ENCODE data around the gene ZNF714.

Gene ZNF714

DNA sequence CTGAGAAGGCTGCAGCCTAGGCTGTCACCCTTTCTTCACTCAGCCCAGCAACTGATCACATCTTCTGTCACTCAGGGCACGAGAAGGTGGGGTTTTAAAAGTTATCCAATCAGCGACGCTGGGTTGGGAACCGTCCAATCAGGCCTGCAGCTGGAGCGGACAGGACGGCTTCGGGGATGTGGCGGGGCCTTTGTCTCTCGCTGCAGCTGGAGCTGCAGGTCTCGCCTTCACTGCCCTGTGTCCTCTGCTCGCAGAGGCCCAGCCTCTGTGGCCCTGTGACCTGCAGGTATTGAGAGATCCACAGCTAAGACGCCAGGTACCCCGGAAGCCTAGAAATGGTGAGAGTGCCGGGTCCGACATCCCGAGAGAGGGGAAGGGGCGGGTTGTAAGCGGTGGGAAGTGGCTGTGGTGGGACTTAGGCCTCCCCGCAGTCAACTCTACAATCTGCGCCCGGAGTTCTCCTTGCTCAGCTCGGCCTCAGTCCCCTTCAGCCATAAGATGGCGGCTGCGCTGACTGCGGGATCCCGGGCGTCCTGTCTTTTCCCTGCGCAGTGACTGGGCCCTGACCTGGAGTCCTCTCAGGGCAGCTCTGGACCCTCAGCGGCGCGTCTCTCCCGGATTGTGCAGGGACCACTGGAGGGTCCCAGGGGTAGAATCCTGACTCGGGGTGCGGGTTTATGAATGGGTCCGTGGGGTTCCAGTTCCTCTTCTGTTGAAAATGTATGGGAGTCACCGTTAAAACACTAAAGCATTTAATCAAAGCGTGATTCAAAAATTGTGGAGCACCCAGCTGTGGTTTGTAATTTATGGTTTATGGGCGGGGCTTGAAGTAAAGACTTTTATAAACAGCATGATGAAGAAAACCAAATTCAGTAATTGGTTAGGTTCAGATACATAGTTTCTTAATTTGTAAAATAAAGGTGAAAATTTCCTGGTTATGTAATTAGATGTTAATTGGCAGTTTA lies at the start of gene ZNF714:
Gene ZNF714, plus strand, starts transcription at position 193 of the 965 bp plus-strand sequence. CDS start 16,066 bp downstream, outside the sequence.
- H3K9me3 ChIP-seq (ENCODE audit: control insufficient read depth in 2 of 2, low read length in 2 of 2) = no peaks in the 10 kb centered on the region
- H3K4me1 ChIP-seq (ENCODE audit: control insufficient read depth in 2 of 2, insufficient read depth in 2 of 2, low read length in 2 of 2) = no peaks in the 10 kb centered on the region
- H3K27ac ChIP-seq (ENCODE audit: low read depth in 2 of 2, low read length in 2 of 2) = peak within 1 kb of the TSS; percentile 84 to 86
- peak within 1 kb of the TSS; percentile 90 to 94 for H3K4me3 ChIP-seq (ENCODE audit: low read length in 2 of 2)
- H3K9ac ChIP-seq (ENCODE audit: low read depth in 1 of 2, low read length in 2 of 2) = peak within 1 kb of the TSS; percentile 86 to 89
- no peaks in the 10 kb centered on the region for H3K36me3 ChIP-seq (ENCODE audit: control insufficient read depth in 2 of 2, insufficient read depth in 2 of 2, low read length in 2 of 2)
- no peaks in the 10 kb centered on the region for H3K27me3 ChIP-seq (ENCODE audit: control insufficient read depth in 2 of 2, insufficient read depth in 2 of 2, low read length in 2 of 2)

DNA sequence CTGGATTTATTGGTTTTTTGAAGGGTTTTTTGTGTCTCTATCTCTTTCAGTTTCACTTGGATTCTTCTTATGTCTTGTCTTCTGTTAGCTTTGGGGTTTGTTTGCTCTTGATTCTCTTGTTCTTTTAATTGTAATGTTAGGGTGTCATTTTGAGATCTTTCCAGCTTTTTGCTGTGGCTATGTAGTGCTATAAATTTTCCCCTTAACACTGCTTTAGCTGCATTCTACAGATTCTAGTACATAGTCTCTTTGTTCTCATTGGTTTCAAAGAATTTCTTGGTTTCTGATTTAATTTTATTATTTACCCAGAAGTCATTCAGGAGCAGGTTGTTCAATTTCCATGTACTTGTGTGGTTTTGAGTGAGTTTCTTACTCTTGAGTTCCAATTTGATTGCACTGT lies 37.0 kb upstream of the ZNF714 start:
- H3K36me3 ChIP-seq (ENCODE audit: control insufficient read depth in 2 of 2, insufficient read depth in 2 of 2, low read length in 2 of 2) = peaks cover 20 to 32% of the 10 kb centered on the region in 2 donors
- H3K9me3 ChIP-seq (ENCODE audit: control insufficient read depth in 2 of 2, low read length in 2 of 2) = peaks cover 3 to 10% of the 10 kb centered on the region in 2 donors
- H3K4me3 ChIP-seq (ENCODE audit: low read length in 2 of 2) = no peak overlapping the region
- no peak overlapping the region for H3K9ac ChIP-seq (ENCODE audit: low read depth in 1 of 2, low read length in 2 of 2)
- H3K27ac ChIP-seq (ENCODE audit: low read depth in 2 of 2, low read length in 2 of 2) = no peak overlapping the region
- H3K27me3 ChIP-seq (ENCODE audit: control insufficient read depth in 2 of 2, insufficient read depth in 2 of 2, low read length in 2 of 2) = no peaks in the 10 kb centered on the region
- H3K4me1 ChIP-seq (ENCODE audit: control insufficient read depth in 2 of 2, insufficient read depth in 2 of 2, low read length in 2 of 2) = no peaks in the 10 kb centered on the region

DNA sequence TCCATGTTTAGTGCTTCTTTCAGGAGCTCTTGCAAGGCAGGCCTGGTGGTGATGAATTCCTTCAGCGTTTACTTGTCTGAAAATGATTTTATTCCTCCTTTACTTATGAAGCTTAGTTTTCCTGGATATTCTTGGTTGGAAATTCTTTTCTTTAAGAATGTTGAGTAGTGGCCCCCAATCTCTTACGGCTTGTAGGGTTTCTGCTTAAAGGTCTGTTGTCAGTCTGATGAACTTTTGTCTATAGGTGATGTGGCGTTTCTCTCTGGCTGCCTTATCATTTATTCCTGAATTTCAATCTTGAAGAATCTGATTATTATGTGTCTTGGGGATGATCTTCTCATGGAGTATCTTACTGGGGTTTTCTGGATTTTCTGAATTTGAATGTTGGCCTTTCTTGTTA lies 35.5 kb upstream of the ZNF714 start:
- H3K9me3 ChIP-seq (ENCODE audit: control insufficient read depth in 2 of 2, low read length in 2 of 2) = peaks cover 3 to 12% of the 10 kb centered on the region in 2 donors
- H3K27me3 ChIP-seq (ENCODE audit: control insufficient read depth in 2 of 2, insufficient read depth in 2 of 2, low read length in 2 of 2) = no peaks in the 10 kb centered on the region
- H3K36me3 ChIP-seq (ENCODE audit: control insufficient read depth in 2 of 2, insufficient read depth in 2 of 2, low read length in 2 of 2) = peaks cover 19 to 36% of the 10 kb centered on the region in 2 donors
- no peak overlapping the region for H3K27ac ChIP-seq (ENCODE audit: low read depth in 2 of 2, low read length in 2 of 2)
- H3K9ac ChIP-seq (ENCODE audit: low read depth in 1 of 2, low read length in 2 of 2) = no peak overlapping the region
- H3K4me3 ChIP-seq (ENCODE audit: low read length in 2 of 2) = no peak overlapping the region
- no peaks in the 10 kb centered on the region for H3K4me1 ChIP-seq (ENCODE audit: control insufficient read depth in 2 of 2, insufficient read depth in 2 of 2, low read length in 2 of 2)

DNA sequence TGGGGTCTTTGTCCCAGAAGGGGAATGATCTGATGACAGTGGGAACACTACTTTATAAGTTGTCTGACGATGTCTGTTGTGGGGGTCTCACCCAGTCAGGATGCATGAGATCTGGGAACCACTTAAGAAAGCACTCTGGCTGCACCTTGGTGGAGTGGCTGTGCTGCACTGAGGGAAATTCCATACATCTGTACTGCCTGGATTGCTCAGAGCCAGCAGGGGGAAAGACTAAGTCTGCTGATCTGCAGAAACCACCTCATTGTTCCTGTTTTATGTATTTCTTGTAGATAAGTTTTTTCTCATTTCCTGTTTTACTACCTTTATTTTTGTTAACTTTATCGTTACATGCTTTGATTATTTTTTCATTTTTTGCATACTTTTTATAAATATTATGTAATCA lies 34.3 kb upstream of the ZNF714 start:
- H3K4me3 ChIP-seq (ENCODE audit: low read length in 2 of 2) = no peak overlapping the region
- no peak overlapping the region for H3K27ac ChIP-seq (ENCODE audit: low read depth in 2 of 2, low read length in 2 of 2)
- H3K36me3 ChIP-seq (ENCODE audit: control insufficient read depth in 2 of 2, insufficient read depth in 2 of 2, low read length in 2 of 2) = peaks cover 24 to 39% of the 10 kb centered on the region in 2 donors
- peaks cover 10 to 11% of the 10 kb centered on the region in 2 donors for H3K9me3 ChIP-seq (ENCODE audit: control insufficient read depth in 2 of 2, low read length in 2 of 2)
- H3K9ac ChIP-seq (ENCODE audit: low read depth in 1 of 2, low read length in 2 of 2) = no peak overlapping the region
- H3K27me3 ChIP-seq (ENCODE audit: control insufficient read depth in 2 of 2, insufficient read depth in 2 of 2, low read length in 2 of 2) = no peaks in the 10 kb centered on the region
- H3K4me1 ChIP-seq (ENCODE audit: control insufficient read depth in 2 of 2, insufficient read depth in 2 of 2, low read length in 2 of 2) = no peaks in the 10 kb centered on the region

DNA sequence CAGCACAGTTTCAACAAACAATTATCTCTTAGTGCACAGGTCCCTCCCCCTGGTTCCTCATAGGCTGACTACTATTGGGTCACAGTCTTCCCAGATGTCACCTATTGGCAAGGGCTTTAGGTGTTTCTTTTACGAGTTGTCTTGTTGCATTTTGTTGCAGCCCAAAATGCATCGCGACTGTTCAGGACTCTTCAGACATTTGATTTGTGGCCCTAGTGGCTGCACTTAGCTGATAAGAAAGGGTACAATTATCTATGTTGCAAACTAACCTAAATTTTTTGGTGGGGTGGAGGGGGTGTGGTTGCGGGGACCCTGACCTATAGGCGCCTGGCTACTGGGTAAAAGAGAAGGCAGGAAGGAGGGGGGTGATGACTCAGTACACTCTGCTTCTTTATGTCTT lies 29.1 kb upstream of the ZNF714 start:
- H3K27ac ChIP-seq (ENCODE audit: low read depth in 2 of 2, low read length in 2 of 2) = no peak overlapping the region
- peaks cover 25 to 27% of the 10 kb centered on the region in 2 donors for H3K9me3 ChIP-seq (ENCODE audit: control insufficient read depth in 2 of 2, low read length in 2 of 2)
- H3K27me3 ChIP-seq (ENCODE audit: control insufficient read depth in 2 of 2, insufficient read depth in 2 of 2, low read length in 2 of 2) = no peaks in the 10 kb centered on the region
- H3K4me1 ChIP-seq (ENCODE audit: control insufficient read depth in 2 of 2, insufficient read depth in 2 of 2, low read length in 2 of 2) = no peaks in the 10 kb centered on the region
- no peak overlapping the region for H3K4me3 ChIP-seq (ENCODE audit: low read length in 2 of 2)
- H3K9ac ChIP-seq (ENCODE audit: low read depth in 1 of 2, low read length in 2 of 2) = no peak overlapping the region
- peaks cover 30 to 45% of the 10 kb centered on the region in 2 donors for H3K36me3 ChIP-seq (ENCODE audit: control insufficient read depth in 2 of 2, insufficient read depth in 2 of 2, low read length in 2 of 2)

DNA sequence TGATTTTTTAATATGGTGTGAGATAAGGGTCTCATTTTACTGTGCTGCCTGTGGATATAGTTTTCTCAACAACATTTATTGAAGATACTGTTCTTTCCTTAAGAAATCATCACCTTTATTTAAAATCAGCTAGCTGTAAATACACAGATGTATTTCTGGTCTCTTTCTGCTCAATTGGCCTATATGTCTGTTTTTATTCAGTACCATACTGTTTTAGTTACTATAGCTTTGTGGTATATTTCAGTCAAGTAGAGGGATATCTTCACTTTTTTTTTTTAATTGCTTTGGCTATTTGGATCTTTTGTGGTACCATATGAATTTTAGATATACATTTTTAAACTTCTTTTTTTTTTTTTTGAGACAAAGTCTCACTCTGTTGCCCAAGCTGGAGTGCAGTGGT lies 16.7 kb upstream of the ZNF714 start:
- Histone ChIP-seq H3K9ac (ENCODE audit: low read depth in 1 of 2, low read length in 2 of 2) (no peak overlapping the region), H3K27ac (ENCODE audit: low read depth in 2 of 2, low read length in 2 of 2) (no peak overlapping the region), H3K9me3 (ENCODE audit: control insufficient read depth in 2 of 2, low read length in 2 of 2) (no peaks in the 10 kb centered on the region), H3K27me3 (ENCODE audit: control insufficient read depth in 2 of 2, insufficient read depth in 2 of 2, low read length in 2 of 2) (no peaks in the 10 kb centered on the region), H3K4me1 (ENCODE audit: control insufficient read depth in 2 of 2, insufficient read depth in 2 of 2, low read length in 2 of 2) (no peaks in the 10 kb centered on the region), H3K36me3 (ENCODE audit: control insufficient read depth in 2 of 2, insufficient read depth in 2 of 2, low read length in 2 of 2) (peaks cover 0 to 2% of the 10 kb centered on the region in 2 donors), H3K4me3 (ENCODE audit: low read length in 2 of 2) (no peak overlapping the region)

DNA sequence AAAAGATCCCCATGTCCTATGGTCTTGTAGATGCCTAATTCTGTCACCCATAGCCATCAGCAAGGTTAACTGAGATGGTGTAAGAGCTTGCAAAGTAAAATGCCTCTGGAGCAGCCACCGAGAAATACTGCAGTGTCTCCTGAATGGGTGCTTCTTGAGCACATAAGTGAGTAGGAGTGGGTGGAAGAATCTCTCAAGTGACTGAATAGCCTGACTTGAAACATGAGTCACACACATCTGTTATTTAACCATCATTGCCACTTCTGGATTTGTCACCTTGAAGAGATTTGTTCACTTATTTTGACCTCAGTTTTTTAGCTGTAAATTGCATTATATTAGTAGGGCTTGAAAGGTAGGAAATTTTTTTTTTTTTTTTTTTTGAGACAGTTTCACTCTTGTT lies 2.3 kb downstream of the ZNF714 start:
- H3K27me3 ChIP-seq (ENCODE audit: control insufficient read depth in 2 of 2, insufficient read depth in 2 of 2, low read length in 2 of 2) = no peaks in the 10 kb centered on the region
- H3K27ac ChIP-seq (ENCODE audit: low read depth in 2 of 2, low read length in 2 of 2) = no peak overlapping the region
- H3K9me3 ChIP-seq (ENCODE audit: control insufficient read depth in 2 of 2, low read length in 2 of 2) = no peaks in the 10 kb centered on the region
- H3K4me1 ChIP-seq (ENCODE audit: control insufficient read depth in 2 of 2, insufficient read depth in 2 of 2, low read length in 2 of 2) = no peaks in the 10 kb centered on the region
- no peak overlapping the region for H3K9ac ChIP-seq (ENCODE audit: low read depth in 1 of 2, low read length in 2 of 2)
- H3K36me3 ChIP-seq (ENCODE audit: control insufficient read depth in 2 of 2, insufficient read depth in 2 of 2, low read length in 2 of 2) = peaks cover 0 to 1% of the 10 kb centered on the region in 2 donors
- H3K4me3 ChIP-seq (ENCODE audit: low read length in 2 of 2) = no peak overlapping the region

DNA sequence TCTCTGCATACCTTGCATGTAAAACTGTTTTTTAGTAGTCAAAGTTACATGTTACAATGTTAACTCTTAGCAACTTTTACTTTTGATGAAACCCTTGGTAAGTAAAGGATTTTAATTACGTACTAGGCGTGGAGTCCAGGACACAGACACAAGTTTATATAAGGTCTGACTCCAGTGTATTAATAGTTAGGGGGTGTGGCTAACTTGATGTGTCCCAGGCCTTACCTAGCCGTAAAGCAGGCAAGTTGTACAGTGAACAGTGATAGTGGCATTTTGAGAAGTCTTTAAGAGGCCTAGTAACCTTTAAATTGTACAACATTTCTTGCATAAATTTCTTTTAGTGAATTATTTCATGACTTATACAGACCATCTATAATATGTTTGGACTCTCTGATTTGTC lies 5.9 kb downstream of the ZNF714 start:
- H3K4me3 ChIP-seq (ENCODE audit: low read length in 2 of 2) = no peak overlapping the region
- no peaks in the 10 kb centered on the region for H3K9me3 ChIP-seq (ENCODE audit: control insufficient read depth in 2 of 2, low read length in 2 of 2)
- no peaks in the 10 kb centered on the region for H3K4me1 ChIP-seq (ENCODE audit: control insufficient read depth in 2 of 2, insufficient read depth in 2 of 2, low read length in 2 of 2)
- H3K36me3 ChIP-seq (ENCODE audit: control insufficient read depth in 2 of 2, insufficient read depth in 2 of 2, low read length in 2 of 2) = peaks cover 2 to 3% of the 10 kb centered on the region in 2 donors
- H3K9ac ChIP-seq (ENCODE audit: low read depth in 1 of 2, low read length in 2 of 2) = no peak overlapping the region
- no peak overlapping the region for H3K27ac ChIP-seq (ENCODE audit: low read depth in 2 of 2, low read length in 2 of 2)
- H3K27me3 ChIP-seq (ENCODE audit: control insufficient read depth in 2 of 2, insufficient read depth in 2 of 2, low read length in 2 of 2) = no peaks in the 10 kb centered on the region

DNA sequence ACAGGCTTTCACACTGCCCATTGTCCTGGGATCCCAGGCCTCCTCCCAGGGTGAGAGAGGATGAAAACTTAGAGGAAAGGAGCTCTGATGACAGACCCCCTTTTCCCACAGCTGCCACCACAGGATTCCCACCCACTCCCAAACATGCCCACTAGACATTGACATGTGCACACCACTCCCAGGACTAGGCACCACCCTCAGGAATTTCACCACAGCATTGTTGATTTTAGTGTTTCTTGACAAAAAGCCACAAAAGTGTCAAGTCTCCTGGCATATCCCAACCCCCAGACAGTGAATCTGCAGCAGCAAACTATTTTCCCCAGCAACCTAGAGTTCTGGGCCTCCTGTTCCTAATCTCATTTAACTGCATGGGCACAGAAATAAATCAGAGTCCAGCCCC lies 10.1 kb downstream of the ZNF714 start:
- Histone ChIP-seq H3K9me3 (ENCODE audit: control insufficient read depth in 2 of 2, low read length in 2 of 2) (no peaks in the 10 kb centered on the region), H3K4me1 (ENCODE audit: control insufficient read depth in 2 of 2, insufficient read depth in 2 of 2, low read length in 2 of 2) (no peaks in the 10 kb centered on the region), H3K4me3 (ENCODE audit: low read length in 2 of 2) (no peak overlapping the region), H3K27ac (ENCODE audit: low read depth in 2 of 2, low read length in 2 of 2) (no peak overlapping the region), H3K27me3 (ENCODE audit: control insufficient read depth in 2 of 2, insufficient read depth in 2 of 2, low read length in 2 of 2) (no peaks in the 10 kb centered on the region), H3K9ac (ENCODE audit: low read depth in 1 of 2, low read length in 2 of 2) (no peak overlapping the region), H3K36me3 (ENCODE audit: control insufficient read depth in 2 of 2, insufficient read depth in 2 of 2, low read length in 2 of 2) (peaks cover 2 to 3% of the 10 kb centered on the region in 2 donors)

DNA sequence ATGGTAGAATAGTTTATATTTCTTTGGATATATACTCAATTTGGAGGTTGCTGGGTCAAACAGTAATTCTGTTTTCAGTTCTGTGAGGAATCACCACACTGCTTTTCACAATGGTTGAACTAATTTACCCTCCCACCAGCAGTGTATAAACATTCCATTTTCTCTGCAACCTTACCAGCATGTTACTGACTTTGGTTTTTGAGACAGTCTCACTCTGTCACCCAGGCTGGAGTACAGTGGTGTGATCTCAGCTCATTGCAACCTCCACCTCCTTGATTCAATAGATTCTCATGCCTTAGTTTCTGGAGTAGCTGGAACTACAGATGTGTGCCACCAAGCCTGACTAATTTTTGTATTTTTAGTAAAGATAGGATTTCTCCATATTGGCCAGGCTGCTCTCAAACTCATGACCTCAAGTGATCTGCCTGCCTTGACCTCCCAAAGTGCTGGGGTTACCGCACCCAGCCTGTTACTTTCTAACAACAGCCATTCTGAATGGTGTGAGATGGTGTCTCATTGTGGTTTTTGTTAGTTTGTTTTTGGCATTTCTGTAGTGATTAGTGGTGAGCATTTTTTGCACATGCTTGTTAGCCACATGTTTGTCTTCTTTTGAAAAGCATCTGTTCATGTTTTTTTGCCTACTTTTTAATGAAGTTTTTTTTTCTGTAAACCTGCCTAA lies 12.5 kb downstream of the ZNF714 start:
- no peaks in the 10 kb centered on the region for H3K27me3 ChIP-seq (ENCODE audit: control insufficient read depth in 2 of 2, insufficient read depth in 2 of 2, low read length in 2 of 2)
- H3K36me3 ChIP-seq (ENCODE audit: control insufficient read depth in 2 of 2, insufficient read depth in 2 of 2, low read length in 2 of 2) = peaks cover under 1 to 2% of the 10 kb centered on the region in 2 donors
- no peak overlapping the region for H3K4me3 ChIP-seq (ENCODE audit: low read length in 2 of 2)
- H3K27ac ChIP-seq (ENCODE audit: low read depth in 2 of 2, low read length in 2 of 2) = no peak overlapping the region
- H3K9ac ChIP-seq (ENCODE audit: low read depth in 1 of 2, low read length in 2 of 2) = no peak overlapping the region
- H3K9me3 ChIP-seq (ENCODE audit: control insufficient read depth in 2 of 2, low read length in 2 of 2) = no peaks in the 10 kb centered on the region
- H3K4me1 ChIP-seq (ENCODE audit: control insufficient read depth in 2 of 2, insufficient read depth in 2 of 2, low read length in 2 of 2) = no peaks in the 10 kb centered on the region

Data from mucosa of rectum (tissue), 2 donors.